Measurements from ENCODE around the gene LRRIQ1.

The LRRIQ1 gene

GRCh38 chr12:85060916-85061315 lies 24.8 kb downstream of the LRRIQ1 start:
- DNase-seq (ENCODE audit: low read depth in 3 of 3), result no peak

GRCh38 chr12:85065837-85066482 lies 29.8 kb downstream of the LRRIQ1 start:
- no peak for DNase-seq (ENCODE audit: low read depth in 3 of 3)

GRCh38 chr12:85072826-85073225 lies 36.7 kb downstream of the LRRIQ1 start:
- no peak for DNase-seq (ENCODE audit: low read depth in 3 of 3)

DNA sequence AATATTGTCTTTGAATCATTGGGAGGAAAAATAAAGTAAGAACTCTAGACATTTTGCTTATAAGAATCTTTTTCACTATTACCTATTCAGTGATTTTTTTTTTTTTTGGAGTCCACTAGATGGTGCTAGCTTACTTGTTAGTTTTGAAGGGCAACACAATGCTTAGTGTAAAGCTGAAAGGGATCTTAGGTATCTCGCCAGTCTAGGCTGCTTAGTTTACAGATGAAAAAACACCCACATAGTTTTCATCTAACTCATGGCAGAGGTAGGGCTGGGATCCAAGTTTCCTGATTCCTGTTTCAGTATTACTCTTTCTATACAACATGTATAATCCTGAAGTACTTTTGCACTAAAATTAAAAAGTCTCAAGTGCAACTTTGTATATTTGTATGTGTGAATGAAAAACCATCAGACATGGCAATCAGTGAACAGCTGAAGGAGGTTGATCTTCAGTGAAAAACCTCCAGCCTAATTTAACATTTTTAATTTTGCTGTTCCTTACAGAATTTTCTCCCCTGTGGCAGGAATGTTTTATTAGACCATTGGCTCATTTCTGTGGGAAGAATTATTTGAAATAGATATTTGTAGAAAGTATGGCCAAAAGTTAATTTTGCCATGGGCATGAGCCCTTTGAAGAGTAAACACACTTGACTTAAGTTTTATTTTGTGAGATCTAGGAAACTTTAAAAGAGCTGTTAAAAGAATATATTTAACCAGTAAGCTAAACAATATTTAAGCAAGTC lies 40.7 kb downstream of the LRRIQ1 start:
- no peak for DNase-seq (ENCODE audit: low read depth in 3 of 3)

GRCh38 chr12:85085066-85085465 lies 48.9 kb downstream of the LRRIQ1 start:
- DNase-seq (ENCODE audit: low read depth in 3 of 3), result no peak

DNA sequence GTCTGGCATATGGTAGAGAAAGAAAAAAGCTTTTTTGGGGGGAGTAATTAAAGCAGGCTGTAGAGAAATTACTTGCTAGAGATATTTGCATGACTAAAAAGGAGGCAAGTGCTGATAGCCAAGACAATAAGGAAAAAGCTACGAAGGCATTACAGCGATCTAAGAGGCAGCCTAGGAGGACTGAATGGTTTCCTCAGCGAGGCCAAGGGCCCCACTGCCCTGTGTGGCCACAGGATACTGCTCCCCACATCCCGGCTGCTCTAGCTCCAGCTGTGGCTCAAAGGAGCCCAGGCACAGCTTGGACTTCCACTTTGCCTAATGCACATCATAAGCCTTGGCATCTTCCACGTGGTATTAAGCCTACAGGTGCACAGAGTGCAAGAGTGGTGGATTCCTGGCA lies 53.6 kb downstream of the LRRIQ1 start:
- no peak for DNase-seq (ENCODE audit: low read depth in 3 of 3)

DNA sequence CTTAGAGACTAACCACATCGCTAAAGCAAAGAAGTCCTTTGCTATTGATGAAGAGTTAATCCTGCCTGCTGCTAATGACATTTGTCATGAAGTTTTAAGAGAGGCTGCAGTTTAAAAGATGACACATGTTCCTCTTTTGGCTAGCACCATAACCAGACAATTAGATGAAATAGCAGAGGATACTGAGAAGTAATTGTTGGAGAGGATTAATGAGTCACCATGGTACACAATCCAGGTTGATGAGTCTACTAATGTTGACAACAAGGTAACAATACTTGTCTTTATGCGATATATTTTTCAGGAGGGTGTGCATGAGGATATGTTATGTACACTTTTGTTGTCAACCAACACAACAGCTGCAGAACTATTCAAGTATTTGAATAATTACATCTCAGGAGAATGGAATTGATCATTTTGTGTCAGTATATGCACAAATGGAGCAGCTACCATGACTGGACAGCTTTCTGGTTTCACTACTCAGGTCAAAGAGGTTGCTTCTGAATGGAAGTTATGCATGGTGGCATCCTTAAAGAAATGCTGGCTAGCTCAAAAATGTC lies 56.7 kb downstream of the LRRIQ1 start:
- DNase-seq (ENCODE audit: low read depth in 3 of 3), result no peak

GRCh38 chr12:85095501-85095900 lies 59.4 kb downstream of the LRRIQ1 start:
- DNase-seq (ENCODE audit: low read depth in 3 of 3), result no peak

- DNase-seq (ENCODE audit: low read depth in 3 of 3), result no peak
Measured at GRCh38 chr12:85130646-85131045, 94.5 kb downstream of the LRRIQ1 start.

DNA sequence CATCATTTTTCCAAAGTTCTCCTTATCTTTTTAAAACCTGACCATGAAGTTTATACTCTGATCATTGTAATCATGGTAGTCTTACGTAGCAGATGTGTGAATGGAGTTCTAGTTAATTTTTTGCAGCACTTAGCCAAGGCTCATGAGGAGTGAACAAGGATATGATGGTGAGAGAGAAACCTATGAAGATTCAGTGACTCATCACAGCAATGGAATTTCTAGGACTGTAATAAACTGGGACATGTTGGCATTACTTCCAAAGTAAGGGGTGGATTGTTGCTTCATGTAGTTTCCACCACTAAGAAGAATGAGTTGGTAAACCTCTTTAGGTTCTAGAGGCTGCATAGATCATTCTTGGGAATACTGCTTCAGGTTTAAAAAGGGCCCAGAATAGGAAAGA lies 102.7 kb downstream of the LRRIQ1 start:
- no peak for DNase-seq (ENCODE audit: low read depth in 3 of 3)

DNA sequence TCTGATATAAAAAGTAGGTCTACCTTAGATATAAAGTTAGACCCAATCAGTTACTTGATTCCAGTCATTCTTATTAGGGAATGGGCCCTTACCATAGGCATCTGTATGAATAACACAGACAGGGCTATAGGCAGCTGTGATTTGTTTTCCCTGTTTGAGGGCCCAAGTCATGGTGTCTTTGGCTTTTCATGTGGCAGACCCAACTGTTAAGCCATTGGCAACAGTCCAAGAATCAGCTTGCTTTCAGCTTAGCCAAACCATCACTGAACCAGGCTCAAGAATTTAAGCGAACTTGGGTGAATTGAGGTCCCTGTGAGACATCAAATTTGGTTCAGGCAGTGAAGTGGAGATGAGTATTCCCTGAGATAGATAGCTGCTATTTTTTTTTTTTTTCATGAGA lies 111.2 kb downstream of the LRRIQ1 start:
- DNase-seq (ENCODE audit: low read depth in 3 of 3), result no peak

DNA sequence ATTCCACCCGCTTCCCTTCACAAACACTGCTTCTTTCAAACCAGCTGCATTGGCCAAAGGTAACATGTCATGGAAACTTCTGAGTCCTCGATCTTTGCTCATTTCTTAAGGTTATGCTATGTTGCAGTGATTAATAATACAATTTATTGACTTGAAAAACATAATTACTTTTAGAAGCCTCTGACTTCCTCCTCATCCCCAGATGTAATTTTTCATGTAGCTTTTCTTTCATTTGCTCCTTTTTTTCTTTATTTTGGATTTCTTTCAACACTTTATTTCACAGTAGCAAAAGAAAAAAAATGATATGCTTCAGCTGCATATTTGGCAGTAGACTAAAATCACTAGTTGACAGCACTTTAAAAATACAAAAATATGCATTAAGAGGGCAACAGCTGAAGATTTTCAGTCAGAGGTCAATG lies 116.2 kb downstream of the LRRIQ1 start:
- no peak for DNase-seq (ENCODE audit: low read depth in 3 of 3)

GRCh38 chr12:85155791-85156190 lies 119.6 kb downstream of the LRRIQ1 start:
- no peak for DNase-seq (ENCODE audit: low read depth in 3 of 3)

GRCh38 chr12:85156569-85156968 lies 120.4 kb downstream of the LRRIQ1 start:
- DNase-seq (ENCODE audit: low read depth in 3 of 3), result no peak

DNA sequence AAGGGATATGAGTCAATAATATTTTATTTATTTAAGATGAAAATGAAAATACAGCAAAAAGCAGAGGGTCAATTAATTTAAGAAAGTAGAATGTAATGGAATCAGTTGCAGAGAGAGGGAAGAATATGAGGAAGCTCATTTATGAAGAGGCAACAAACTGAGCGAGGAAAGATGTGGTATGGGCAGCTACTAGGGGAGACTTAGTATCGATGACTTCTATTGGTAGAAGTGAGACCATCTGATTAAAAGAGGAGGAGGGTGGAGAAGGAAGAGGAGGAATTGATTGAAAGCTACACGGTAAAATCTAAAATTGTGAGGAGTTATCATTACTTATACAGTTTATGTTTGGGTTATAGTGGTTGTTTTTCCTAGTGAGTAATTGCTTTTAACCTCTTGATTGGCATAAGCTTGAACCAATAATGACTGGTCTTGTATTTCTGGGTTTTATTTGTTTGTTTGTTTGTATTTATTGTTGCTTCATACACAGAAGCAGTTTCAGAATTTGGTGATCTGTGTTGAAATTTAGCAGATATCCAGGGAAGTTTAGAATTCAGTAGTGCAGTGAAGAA lies 121.0 kb downstream of the LRRIQ1 start:
- no peak for DNase-seq (ENCODE audit: low read depth in 3 of 3)

GRCh38 chr12:85163752-85164321 lies 127.7 kb downstream of the LRRIQ1 start:
- DNase-seq (ENCODE audit: low read depth in 3 of 3), result no peak

- no peak for DNase-seq (ENCODE audit: low read depth in 3 of 3)
Measured at GRCh38 chr12:85179680-85180270, 143.6 kb downstream of the LRRIQ1 start.

GRCh38 chr12:85182699-85183098 lies 146.5 kb downstream of the LRRIQ1 start:
- no peak for DNase-seq (ENCODE audit: low read depth in 3 of 3)

GRCh38 chr12:85183855-85184254 lies 147.7 kb downstream of the LRRIQ1 start:
- DNase-seq (ENCODE audit: low read depth in 3 of 3), result no peak

- DNase-seq (ENCODE audit: low read depth in 3 of 3), result no peak
Measured at GRCh38 chr12:85186236-85186635, 150.1 kb downstream of the LRRIQ1 start.

DNA sequence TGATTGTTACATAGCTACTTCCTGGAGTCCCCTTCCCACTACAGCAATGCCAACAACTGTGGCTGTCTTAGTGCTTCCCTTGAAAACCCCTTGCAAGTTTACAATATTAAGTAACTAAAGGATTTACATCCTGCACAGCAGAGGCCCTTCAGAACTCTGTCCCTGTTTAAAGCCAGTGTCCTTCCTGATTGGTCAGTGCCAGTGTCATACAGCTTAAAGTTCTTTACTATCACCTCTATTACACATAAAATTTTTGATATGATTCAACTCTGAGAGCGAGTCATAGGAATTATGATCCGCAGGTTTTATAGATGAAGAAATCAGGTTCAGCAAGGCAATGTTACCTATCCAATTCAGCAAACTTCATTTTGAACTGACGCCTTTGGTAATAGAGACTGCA lies 152.5 kb downstream of the LRRIQ1 start:
- DNase-seq (ENCODE audit: low read depth in 3 of 3), result no peak

DNA sequence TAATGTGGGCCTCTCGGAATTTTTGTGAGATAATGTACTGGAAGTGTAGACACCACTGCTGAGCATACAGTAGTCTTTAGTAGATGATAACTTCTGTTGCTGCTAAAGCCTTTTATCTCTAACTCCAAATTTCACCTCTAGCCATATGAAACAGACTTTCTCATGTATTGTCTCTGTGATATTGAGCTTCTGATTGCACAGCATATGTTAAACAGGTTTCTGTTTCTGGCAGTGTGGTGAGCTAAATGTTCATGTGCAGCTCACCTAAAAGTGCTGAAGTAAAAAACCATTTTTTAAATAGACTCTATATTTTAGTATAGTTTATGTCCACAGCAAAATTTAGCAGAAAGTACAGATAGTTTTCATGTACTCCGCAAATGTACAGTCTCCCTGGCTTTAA lies 154.6 kb downstream of the LRRIQ1 start:
- DNase-seq (ENCODE audit: low read depth in 3 of 3), result no peak

Measured in stimulated activated CD4-positive, alpha-beta T cell treated with anti-CD3 and anti-CD28 coated beads, TNF-alpha, amount 100 ng/mL, for 4 hours (primary cell).